GM18520 (cell line): ENCODE measurements around the gene PCDHA7.
"Not testable (repeated sequence)": the region's sequence is repeated elsewhere in the genome, so short reads cannot be mapped to it uniquely, and the experiment has no call there.

Experiments used
- ATAC-seq: cut with Tn5 transposase; IDR thresholded peaks from one replicate; pipeline ENCODE4 v1.9.1; 2021; ENCODE audit not compliant: unreplicated experiment

The PCDHA7 gene

GRCh38 chr5:140833993-140834392, at the start of gene PCDHA7:
Gene PCDHA7, plus strand, starts transcription at chr5:140834269. Its CDS starts 115 bp downstream, at chr5:140834384.
- no peak for ATAC-seq

- ATAC-seq: no peak
These were observed 48.0 kb upstream of the PCDHA7 start, which contains the start of gene PCDHA1 for GRCh38 chr5:140785905-140786686. Gene PCDHA1, plus strand, starts transcription at chr5:140786140.

GRCh38 chr5:140787422-140787821, 46.6 kb upstream of the PCDHA7 start:
- not testable (repeated sequence) for ATAC-seq

GRCh38 chr5:140787849-140788504, 46.1 kb upstream of the PCDHA7 start:
- not testable (repeated sequence) for ATAC-seq

- no peak for ATAC-seq
These were observed 43.0 kb upstream of the PCDHA7 start for GRCh38 chr5:140791089-140791488.

- ATAC-seq: no peak
These were observed 39.3 kb upstream of the PCDHA7 start, which contains the start of gene PCDHA2 for GRCh38 chr5:140794595-140795258. Gene PCDHA2, plus strand, starts transcription at chr5:140794852.

- ATAC-seq: no peak
These were observed 38.8 kb upstream of the PCDHA7 start for GRCh38 chr5:140795259-140795641.

GRCh38 chr5:140796072-140796717, 37.9 kb upstream of the PCDHA7 start:
- not testable (repeated sequence) for ATAC-seq

GRCh38 chr5:140796718-140797095, 37.4 kb upstream of the PCDHA7 start:
- no peak for ATAC-seq

- ATAC-seq: no peak
These were observed 33.1 kb upstream of the PCDHA7 start, which contains the start of gene PCDHA3 for GRCh38 chr5:140800816-140801493. Gene PCDHA3, plus strand, starts transcription at chr5:140801057.

GRCh38 chr5:140801494-140801841, 32.6 kb upstream of the PCDHA7 start:
- no peak for ATAC-seq

GRCh38 chr5:140802381-140802780, 31.7 kb upstream of the PCDHA7 start:
- ATAC-seq: not testable (repeated sequence)

GRCh38 chr5:140802781-140803271, 31.2 kb upstream of the PCDHA7 start:
- no peak for ATAC-seq

- no peak for ATAC-seq
These were observed 27.0 kb upstream of the PCDHA7 start, which contains the start of gene PCDHA4 for GRCh38 chr5:140806834-140807775. Gene PCDHA4, plus strand, starts transcription at chr5:140807068.

GRCh38 chr5:140808241-140808888, 25.7 kb upstream of the PCDHA7 start:
- not testable (repeated sequence) for ATAC-seq

GRCh38 chr5:140808889-140809291, 25.2 kb upstream of the PCDHA7 start:
- no peak for ATAC-seq

GRCh38 chr5:140821375-140822280, 12.4 kb upstream of the PCDHA7 start, which contains the start of gene PCDHA5:
Gene PCDHA5, plus strand, starts transcription at chr5:140821613.
- ATAC-seq: no peak

- ATAC-seq: no peak
These were observed 11.8 kb upstream of the PCDHA7 start for GRCh38 chr5:140822281-140822629.
